Putamen (tissue), 1 donor: Measurements from ENCODE around the gene HYAL2.
A peak's percentile ranks its signal among the peaks of the same experiment; 100 is the strongest.
"Not testable (repeated sequence)": the region's sequence is repeated elsewhere in the genome, so short reads cannot be mapped to it uniquely, and the experiment has no call there.

ENCODE experiments used
- DNase-seq: peaks from one replicate; pipeline ENCODE4 v3.0.0-alpha.2; 2016; ENCODE audit warnings: low spot score

Gene HYAL2

DNA sequence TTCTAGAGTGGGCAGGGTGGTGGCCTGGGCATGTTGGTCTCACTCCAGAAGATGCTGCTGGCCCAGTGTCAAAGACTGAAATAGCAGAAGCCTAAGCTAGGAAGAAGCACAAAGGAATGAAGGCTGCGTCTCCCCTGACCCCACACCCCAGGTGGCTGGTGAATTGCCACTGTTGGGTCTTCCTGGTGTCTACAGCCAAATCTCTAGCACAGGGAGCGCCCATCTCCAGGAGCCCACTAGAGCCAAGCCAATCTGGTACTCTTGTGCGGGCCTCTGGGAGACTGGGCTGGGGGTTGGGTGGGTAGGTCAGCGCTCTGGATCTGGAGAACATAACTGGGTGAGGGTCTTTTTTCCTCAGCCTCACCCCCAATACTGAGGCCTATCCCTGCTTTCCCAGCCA lies 4.6 kb upstream of the HYAL2 start:
- DNase-seq, result no peak

DNA sequence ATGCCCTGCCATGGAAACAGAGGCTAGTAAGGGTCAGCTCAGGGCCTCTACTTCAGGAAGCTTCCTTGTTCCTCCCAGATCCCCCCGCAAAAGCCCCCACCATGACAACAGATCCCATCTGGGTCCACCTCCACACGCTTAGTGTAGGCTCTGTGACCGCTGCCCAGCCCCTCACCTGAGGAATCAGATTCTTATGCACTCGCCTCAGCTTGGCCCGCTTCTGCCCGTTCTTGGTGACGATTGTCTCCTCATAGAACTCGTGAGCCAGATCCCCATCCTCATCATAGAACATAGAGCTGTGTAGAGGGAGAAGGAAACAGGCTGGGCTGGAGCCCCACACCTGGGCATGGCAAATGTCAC lies 3.6 kb upstream of the HYAL2 start:
- no peak for DNase-seq

DNA sequence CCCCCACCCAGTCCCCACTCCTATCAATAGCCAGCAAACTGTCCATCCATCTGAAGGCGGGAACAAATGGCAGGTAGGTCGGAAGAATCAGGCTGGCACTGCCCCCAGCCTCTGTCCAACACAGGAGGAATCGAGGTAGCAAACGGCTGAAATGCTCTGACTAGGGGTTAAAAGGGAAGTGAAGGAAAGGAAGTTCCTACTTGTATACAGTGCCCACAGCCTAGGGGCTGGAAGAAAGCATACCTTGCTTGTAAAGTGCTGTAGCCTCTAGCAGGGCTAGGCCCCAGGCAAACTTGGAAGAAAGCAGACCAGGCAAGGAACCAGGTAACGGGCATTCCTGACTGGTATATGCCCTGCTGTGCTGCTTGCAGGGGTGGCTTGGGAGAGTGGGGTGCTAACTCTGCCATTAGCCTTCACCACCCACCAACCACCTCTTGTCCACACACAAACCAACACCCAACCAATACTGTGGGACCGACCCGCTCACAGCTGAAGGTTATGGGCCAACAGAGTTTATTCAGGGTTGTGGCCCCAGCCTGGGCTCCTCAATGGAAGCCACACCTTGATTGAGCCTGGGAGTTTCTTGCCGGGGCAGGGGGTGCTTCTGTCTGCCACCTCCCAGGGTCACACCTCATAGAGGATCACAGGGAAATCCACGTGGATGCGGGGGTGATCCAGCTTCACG lies 3.1 kb upstream of the HYAL2 start:
- DNase-seq, result no peak

DNA sequence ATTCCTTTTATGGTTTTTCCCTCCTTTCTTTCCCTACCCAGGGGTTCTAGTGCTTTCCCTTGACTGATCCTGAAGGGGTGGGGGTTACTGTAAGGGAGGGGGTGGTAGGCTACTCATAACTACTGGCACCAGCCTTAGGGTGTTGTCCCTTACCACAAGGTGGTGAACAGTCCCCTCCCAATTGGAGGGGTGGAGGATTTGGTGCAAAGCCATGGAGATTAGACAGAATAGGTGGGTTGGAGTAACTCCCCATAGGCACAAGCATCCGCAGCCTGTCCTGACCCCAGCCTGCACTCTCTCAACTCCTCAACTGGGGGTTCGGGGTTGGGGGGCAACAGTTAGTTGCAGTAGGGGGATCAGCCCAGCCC lies 2.6 kb upstream of the HYAL2 start:
- DNase-seq, result no peak

DNA sequence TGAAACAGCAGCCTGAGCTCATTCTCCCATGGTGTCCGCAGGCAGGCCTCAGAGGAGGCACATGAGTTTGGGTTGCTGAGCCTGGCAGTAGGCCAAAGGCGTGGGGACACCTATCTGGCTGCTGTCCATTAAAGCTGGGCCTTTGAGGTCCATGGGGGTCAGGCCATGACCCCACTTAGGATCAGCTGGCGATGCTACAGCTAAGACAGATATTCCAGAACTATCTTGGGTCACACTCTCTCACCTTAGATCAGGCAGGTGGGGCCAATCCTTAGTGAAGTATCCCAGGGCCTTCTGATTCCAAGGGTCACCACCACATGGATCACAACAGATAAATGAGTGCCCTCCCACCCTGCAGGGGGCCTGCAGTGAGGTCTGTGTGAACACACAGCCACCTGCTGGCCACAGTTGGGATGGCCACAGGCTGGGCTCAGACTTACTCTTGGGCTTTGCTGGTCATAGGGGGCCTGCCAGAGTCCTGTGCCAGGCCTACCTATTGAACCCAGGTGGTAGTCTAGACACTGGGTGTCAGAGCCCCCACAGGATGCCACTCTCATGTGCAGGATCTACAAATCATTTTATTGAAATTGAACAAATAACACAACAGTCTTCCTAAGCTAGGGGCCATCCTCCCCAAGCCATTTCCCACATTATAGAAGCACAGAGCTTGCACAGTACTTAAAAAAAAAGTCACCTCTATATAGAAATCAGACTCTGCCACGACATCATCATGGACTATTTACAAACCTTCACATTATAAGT lies 2.0 kb upstream of the HYAL2 start:
- no peak for DNase-seq

DNA sequence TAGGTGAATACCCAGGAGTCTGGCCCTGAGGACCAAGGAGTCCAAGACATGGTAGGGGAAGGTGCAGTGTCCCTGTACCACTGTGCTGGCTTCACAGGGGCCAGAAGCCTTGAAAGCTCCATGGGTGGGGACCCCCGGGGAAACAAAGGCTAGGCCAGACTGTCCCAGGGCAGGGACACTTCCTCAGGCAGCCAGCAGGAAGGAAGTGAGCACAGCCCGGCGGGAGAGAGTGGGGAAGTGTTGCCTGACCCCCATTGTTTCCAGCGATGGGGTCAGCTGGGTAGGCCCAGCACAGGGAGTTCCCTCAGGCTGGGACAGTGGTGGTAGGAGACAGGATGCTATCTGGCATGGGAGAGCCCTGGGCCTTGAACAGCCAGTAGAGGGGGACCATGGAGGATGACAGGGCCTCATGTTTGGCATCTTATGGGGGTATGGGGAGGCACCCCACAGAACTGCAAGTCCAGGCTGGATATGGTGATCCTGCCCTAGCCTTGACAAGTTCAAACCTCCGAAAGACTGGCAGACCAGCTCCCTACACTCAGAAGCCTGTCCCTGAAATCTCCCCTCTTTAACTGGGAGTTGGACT lies 1.2 kb upstream of the HYAL2 start:
- DNase-seq, result no peak

DNA sequence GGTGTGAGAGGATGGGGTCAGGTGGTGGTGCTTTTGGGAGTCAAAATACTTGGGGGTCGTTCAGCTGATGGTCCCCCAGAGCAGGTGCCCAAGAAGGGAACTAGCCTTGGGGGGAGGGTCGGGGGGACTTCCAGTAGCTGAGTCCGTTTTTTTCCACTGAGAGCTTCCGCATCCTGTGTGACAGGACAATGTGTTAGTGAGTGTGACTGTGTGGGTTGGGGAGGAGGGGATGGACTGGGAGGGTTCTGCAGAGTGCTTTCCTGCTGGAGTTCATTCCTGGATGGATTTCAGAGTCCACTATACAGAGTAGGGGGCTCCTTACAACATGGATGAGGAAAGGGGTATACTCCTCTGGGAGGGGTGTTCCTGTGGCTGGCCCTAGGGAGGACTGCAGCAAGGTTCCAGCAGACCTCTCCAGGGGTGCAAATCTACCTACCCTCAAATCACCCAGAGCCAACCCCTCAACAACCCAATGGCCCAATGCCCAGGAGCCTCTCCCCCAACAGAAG lies 601 bp upstream of the HYAL2 start:
- DNase-seq, result no peak

DNA sequence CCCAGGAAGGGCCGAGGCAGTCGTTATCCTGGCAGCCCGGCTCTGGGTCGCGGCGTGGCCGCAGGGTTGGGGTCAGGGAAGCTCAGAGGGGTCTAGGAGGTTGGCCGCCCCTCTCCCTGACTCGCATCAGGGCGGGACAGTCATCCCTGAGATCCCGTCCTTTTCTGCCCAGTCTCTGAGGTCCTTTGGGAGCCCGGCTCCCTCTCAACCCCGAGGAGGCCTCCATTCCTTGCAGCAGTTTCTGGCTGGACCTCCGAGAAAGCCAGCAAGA lies 495 bp downstream of the HYAL2 start:
- no peak for DNase-seq

DNA sequence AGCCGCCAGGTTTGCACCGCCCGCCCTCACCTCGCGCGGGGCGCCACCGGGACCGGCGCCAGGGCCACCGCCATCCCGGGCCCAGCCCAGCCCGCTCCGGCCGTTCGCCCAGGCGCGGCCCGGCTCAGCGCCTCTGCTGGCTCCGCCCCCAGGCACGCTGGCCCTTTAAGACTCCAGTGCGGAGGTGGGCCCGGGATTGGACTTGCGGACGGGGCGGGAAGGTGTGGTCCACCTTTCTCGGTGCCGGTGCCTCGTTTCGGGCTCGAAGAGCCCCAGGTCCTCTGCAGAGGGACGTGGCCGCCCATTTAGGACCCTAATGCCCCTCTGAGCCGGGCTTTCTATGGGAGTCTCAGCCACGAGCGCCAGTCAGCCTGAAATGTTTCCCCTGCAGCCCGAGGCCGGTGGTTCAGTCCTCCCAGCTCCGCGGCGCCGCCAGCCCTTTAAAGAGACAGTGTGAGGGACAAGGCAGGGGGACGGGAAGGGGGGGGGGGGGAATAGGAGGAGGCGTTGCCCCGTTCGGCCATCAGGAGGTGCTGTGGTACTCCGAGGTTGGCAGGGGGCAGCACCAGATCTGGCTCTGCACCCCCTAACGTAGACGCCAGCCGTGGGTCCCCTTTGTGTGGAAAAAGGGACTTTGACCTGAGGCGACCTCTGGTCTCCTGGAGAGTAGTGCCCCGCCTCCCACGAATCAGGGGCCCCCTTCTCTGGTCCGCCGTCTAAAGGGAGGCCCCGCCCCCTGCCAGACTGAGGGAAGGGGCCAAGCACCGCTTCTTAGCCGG lies 1.0 kb downstream of the HYAL2 start:
- peak; percentile 89 for DNase-seq

DNA sequence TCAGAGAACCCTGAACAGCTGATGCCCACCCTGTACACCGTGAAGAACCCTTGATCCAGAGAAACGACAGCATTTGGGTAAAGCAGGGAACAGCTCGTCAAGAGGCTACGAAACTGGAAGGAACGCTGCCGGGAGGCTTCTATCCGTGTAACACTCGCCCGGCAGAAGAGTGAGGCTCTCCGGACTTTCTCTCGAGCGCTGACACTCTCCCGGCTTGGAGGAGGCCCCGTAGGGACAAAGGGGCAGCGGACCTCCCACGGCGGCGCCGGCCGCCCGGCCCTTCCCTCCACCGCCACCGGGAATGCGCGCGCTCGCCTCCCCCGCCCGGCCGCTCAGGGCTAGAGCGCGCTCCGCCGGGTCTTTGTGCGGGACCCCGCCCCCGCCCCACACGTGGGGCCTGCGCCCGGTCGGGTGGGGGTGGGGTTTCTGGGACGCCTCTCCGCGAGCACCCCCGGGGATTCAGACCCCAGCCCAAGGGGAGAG lies 1.7 kb downstream of the HYAL2 start:
- DNase-seq, result peak; percentile 84

DNA sequence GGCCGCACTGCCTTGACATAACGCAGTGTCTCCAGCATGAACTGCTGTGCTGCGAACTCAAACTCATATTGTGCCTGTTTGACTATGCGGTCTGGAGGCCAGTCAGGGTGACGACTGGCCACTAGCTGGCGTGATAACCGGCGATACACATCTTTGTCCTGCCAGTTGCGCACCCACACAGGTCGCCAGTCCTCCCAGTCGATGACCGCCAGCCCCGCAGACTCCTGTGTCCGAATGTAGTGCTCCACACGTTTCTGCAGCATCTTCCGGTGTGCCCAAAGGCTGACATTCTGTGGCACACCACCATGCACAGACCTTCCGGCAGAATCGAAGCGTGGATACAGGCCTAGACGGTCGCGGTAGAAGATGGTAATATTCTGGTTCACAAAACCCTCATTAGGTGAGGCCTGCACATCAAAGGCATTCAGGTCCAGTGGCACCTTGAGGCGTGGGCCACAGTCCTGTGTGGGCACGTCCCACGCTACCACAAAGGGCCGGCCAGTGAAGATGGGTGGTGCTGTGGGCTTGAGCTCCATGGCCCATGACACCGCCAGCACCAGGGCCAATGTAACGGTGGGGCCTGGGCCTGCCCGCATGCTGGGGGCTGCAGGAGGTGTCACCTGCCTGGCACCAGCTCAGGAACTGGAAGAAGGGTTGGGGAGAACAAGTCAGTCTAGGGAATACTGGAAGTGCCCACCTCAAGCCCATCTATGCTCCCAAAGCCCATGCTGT lies 2.5 kb downstream of the HYAL2 start:
- no peak for DNase-seq

DNA sequence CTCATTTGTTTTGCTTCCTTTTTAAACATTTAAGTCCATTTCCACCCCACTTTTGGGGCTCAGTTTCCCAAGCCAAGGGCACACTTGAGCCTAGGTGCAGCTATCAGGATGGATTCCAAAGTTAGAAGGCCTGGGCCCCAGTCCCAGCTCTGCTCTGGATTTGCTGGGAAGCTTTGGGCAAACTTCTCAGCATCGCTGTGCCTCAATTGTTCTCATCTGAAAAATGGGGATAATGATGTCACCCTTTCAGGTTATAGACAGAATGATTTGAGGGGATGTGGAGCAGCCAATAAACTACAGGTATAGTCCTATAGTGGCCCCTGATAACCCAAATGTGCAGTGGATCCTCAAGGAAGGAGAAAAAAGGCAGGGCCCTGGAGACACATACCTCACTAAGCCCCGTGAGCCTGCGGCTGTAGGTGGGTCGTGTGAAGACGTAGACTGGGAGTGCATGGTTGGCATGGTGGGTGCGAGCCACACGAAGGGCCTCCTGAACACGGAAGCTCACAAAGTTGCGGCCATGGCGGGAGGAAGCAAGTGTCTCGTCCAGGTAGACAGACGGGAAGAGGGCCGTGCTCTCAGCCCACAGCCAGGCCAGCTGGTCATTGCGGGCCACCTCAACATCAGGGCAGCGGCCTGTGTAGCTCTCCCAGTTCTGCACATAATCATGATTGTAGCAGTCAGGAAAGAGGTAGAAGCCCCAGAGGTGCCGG lies 3.2 kb downstream of the HYAL2 start:
- no peak for DNase-seq

DNA sequence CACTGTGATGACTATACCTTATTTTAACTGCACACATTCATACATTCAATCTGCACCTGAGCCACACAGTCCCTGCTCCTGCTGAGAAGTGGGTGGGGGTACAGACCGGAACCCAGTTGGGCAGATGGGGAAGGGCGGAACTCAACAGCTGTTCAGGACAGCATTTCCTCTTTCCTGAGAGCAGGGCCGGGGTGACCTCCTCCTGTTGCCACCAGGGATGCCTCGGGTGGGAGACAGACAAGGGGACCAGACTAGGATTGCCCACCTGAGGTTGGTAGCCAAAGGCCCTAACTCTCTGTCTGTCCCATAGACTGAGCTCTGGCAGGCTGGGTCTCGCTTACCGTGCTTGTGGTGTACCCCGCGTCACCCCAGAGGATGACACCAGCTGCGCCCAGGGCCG lies 3.9 kb downstream of the HYAL2 start:
- DNase-seq, result no peak

DNA sequence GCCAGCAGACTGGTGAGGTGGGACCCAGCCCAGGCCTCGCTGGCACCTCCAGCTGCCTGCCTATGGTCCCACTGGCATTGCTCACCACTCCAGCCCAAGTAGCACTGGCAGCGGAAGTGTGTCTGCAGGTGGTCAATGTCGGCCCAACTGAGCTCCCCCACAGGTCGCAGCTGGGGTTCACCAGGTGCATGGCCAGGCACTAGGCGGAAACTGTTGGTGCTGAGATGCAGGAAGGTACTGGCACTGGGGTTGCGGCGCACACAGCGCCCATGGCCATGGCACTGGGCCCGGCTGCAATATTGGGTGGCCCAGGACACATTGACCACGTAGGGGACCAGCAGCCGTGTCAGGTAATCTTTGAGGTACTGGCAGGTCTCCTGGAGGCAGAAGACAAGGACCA lies 4.4 kb downstream of the HYAL2 start:
- no peak for DNase-seq

DNA sequence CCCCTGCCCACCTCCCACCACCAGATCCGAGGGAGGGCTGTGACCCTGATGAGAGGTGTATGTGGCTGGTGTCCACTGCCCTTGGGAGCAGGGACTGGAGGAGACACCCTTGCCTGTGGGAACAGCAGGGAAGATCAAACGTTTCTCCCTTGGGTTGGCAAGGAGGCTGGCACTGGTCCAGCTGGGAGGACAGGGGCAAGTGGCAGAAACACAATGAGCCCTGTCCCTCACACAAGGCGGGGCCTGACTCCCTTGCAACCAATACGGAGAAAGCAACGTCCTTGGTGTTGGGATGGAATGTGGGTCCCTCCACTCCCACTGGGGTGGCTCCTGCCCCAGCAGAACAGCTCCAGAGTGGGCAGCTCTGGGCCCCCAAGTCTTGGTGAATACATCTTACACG lies 5.2 kb downstream of the HYAL2 start:
- no peak for DNase-seq

DNA sequence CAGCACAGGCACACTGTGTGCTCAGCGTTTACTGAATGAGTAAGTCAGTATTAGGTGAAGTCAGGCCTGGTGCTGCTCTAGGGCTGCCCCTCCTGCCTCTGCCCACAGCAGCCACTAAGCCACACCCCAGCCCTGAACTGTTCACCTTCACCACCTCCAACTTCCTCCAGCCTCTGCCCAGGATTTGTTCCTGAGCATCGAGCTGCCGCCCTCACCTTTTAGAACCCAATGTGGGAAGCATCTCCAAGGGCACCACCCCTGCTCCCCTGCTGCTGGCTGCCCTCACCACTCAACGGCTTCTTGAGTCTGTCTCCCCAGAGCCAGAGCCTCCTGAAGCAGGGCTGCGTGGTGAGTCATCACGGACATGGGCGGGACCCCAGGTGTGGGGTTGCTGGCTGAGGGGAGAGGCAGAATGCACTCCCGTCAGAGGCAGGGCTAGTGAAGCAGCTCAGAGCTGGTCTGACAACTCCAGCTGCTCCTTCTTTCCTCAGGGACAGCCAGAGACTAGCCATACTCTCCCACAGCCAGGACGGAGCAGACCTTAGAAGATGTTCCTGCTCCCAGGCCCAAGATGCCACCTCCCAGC lies 5.8 kb downstream of the HYAL2 start:
- DNase-seq, result no peak

DNA sequence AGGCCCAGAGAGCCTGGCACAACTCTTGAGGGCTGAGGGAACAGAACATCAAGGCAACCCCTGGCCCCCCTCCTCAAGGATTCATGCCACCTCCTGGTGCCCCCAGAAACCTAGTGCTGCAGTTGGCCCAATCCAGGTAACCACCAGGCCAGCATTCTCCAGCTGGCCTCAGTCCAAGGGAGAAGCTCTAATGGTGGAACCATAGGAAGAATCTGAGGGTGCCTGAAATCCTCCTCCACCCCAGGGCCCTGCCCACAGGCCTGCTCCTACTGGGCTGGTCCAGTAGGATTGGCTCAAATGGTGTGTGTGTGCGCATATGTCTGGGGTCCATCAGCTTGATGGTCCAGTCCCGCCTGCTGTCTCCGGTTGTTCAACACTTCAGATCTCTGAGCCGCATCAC lies 7.7 kb downstream of the HYAL2 start:
- no peak for DNase-seq

DNA sequence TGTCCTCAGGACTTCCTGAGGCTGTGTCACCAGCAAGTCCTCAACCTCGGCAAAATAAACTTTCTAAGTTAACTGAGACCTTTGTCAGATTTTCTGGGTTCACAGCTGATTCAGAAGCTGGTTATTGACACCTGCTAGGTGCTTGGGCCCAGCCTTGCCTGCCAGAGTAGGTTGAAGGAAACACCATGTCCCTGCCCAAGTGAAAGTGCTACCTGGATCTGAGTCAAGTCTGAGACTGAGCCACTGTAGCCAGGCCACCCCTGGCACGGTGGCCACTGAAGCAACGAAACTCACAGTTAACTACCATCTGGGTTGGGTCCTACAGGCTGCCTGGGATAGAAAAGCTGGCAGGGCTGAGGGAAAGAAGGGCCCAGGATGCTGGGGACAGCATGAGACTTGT lies 8.2 kb downstream of the HYAL2 start:
- DNase-seq, result no peak

DNA sequence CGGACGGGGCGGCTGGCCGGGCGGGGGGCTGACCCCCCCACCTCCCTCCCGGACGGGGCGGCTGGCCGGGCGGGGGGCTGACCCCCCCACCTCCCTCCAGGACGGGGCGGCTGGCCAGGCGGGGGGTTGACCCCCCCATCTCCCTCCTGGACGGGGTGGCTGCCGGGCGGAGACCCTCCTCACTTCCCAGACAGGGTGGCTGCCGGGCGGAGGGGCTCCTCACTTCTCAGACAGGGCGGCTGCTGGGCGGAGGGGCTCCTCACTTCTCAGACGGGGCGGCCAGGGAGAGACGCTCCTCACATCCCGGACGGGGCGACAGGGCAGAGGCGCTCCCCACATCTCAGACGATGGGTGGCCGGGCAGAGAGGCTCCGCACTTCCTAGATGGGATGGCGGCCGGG lies 10.5 kb downstream of the HYAL2 start:
- DNase-seq, result not testable (repeated sequence)

DNA sequence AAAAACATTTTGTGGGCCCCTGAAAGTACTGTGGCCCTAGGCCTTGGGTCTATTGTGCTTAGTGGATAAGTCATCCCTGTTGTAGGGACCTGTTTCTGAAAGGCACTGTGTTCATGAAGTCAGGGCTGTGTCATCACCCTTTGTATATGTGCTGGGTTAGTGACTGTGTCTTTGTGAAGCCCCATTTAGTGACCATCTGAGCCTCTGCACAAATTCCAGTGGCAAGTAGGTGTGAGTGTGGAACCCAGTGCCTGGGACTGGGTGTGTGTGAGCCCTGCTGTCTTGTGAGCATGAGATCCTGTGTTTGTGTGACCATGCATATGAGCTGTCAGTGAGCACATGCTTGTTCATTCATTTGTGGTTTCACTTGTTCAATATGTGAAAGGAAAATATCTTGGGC lies 17.9 kb downstream of the HYAL2 start:
- no peak for DNase-seq
